ENCODE results near the gene SPRED1. TPM values are rescaled to one million over a fixed set of nuclear protein-coding genes. Genes with fewer than 3 reads are reported as not detected.
A peak's percentile ranks its signal among the peaks of the same experiment; 100 is the strongest.

Gene SPRED1
- total and polyA plus RNA-seq, 2 donors from 2014 or later, result 4.6 to 36.2 TPM

DNA sequence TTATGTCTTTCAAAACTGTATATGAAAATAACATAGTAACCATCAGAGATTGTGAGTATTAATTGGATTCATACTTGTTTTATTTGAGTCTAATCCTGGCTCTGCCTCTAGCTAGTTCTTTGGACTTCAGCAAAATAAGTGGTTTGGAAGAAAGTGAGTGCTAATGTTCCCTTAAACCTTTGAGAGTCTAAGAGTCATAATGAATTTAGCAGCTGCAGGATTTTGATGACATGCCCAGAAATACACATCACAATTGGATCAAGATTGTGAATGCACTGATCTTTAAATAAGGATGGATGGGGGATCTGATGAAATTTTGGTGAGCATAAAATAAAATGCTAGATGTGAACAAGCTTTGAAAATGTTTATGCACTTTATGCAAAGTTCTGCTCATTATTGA lies 121.4 kb downstream of the SPRED1 start:
- H3K4me3 ChIP-seq (ENCODE audit: low read length in 3 of 3), result no peak overlapping the region
- DNase-seq, result no peak
- intact Hi-C loops (cut with DNase I), result no loop called here
- no peak overlapping the region for H3K27ac ChIP-seq (ENCODE audit: low read depth in 2 of 2, low read length in 2 of 2)
- no peaks in the 10 kb centered on the region for H3K36me3 ChIP-seq (ENCODE audit: control insufficient read depth in 2 of 3, insufficient read depth in 3 of 3, low read length in 3 of 3)
- no peaks in the 10 kb centered on the region for H3K27me3 ChIP-seq (ENCODE audit: control insufficient read depth, insufficient read depth, low read length)
- H3K9me3 ChIP-seq (ENCODE audit: control insufficient read depth in 2 of 3, insufficient read depth in 1 of 3, low read length in 3 of 3), result no peaks in the 10 kb centered on the region
- TF ChIP-seq, protein P1, sequence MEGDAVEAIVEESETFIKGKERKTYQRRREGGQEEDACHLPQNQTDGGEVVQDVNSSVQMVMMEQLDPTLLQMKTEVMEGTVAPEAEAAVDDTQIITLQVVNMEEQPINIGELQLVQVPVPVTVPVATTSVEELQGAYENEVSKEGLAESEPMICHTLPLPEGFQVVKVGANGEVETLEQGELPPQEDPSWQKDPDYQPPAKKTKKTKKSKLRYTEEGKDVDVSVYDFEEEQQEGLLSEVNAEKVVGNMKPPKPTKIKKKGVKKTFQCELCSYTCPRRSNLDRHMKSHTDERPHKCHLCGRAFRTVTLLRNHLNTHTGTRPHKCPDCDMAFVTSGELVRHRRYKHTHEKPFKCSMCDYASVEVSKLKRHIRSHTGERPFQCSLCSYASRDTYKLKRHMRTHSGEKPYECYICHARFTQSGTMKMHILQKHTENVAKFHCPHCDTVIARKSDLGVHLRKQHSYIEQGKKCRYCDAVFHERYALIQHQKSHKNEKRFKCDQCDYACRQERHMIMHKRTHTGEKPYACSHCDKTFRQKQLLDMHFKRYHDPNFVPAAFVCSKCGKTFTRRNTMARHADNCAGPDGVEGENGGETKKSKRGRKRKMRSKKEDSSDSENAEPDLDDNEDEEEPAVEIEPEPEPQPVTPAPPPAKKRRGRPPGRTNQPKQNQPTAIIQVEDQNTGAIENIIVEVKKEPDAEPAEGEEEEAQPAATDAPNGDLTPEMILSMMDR (IDR thresholded peaks at IDR 0.05; ENCODE audit: borderline replicate concordance, extremely low read depth, insufficient read depth), result no peak
- no peak for FAIRE-seq
- H3K9ac ChIP-seq (ENCODE audit: low read length in 3 of 3), result no peak overlapping the region
- H3K4me1 ChIP-seq (ENCODE audit: control insufficient read depth in 2 of 3, insufficient read depth in 2 of 3, low read depth in 1 of 3, low read length in 3 of 3), result peaks cover 0 to 3% (median 0%) of the 10 kb centered on the region in 3 donors

DNA sequence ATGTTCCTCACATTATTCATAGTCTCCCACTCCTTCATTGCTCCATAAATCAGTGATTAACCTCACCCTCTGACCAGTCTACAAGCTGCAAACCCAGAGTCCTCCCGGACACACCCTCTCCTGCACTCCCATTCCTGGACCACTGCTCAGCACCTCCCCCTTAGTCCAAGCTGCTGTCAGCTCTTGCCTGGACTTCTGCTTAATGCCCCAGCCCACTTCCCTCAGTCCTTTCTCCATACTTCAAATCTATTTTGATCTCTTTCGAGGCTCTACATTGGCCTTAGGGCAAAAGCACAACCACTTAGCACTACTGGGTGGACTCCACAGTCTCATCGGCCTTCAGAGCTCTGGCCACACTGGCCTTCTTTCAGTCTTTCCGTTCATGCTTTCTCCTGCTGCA lies 121.9 kb downstream of the SPRED1 start:
- intact Hi-C loops (cut with DNase I), result no loop called here
- Histone ChIP-seq H3K36me3 (ENCODE audit: control insufficient read depth in 2 of 3, insufficient read depth in 3 of 3, low read length in 3 of 3) (no peaks in the 10 kb centered on the region), H3K27ac (ENCODE audit: low read depth in 2 of 2, low read length in 2 of 2) (no peak overlapping the region), H3K9ac (ENCODE audit: low read length in 3 of 3) (no peak overlapping the region), H3K27me3 (ENCODE audit: control insufficient read depth, insufficient read depth, low read length) (no peaks in the 10 kb centered on the region), H3K4me3 (ENCODE audit: low read length in 3 of 3) (no peak overlapping the region), H3K4me1 (ENCODE audit: control insufficient read depth in 2 of 3, insufficient read depth in 2 of 3, low read depth in 1 of 3, low read length in 3 of 3) (peaks cover 0 to 3% (median 0%) of the 10 kb centered on the region in 3 donors), H3K9me3 (ENCODE audit: control insufficient read depth in 2 of 3, insufficient read depth in 1 of 3, low read length in 3 of 3) (no peaks in the 10 kb centered on the region)
- TF ChIP-seq, protein P1 (IDR thresholded peaks at IDR 0.05; ENCODE audit: borderline replicate concordance, extremely low read depth, insufficient read depth), result no peak
- no peak for FAIRE-seq
- no peak for DNase-seq

DNA sequence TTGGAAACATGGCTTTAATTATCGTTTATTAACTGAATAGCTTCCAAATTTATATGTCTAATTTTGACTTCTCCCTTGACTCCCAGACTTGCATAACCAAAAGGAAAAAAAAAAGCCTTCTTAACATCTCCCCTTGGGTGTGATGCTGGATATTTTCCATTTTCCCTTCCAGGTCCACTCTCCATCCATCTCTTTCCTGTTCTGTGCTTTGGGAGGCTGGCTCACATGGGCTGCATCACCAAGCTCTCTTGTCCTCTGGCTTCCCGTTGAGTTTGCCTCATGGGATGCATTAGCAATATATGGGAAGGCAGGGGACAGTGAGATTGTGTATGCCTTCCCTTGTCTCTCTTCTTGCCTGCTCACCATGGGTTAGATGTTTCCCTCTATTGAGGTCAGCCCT lies 123.4 kb downstream of the SPRED1 start:
- TF ChIP-seq, protein P1 (IDR thresholded peaks at IDR 0.05; ENCODE audit: borderline replicate concordance, extremely low read depth, insufficient read depth), result no peak
- FAIRE-seq, result no peak

DNA sequence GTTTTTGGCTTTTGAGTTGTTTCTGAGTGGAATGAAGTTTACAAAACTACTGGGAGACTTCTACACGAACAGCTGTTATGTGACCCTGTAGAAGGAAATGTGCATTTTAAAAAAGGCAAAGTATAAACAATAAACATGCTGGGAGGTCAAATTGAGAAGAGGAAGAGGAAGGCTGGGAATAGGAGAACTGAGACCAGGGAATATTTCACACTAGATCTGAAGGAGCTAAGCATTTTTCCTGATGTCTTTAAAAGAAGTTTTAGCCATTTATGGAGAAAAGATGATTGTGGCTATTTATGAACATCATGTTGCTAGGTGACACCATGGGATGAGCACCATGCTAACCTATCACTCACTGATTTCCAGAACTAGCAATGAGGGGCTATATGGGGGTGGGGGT lies 125.0 kb downstream of the SPRED1 start:
- Histone ChIP-seq H3K9me3 (ENCODE audit: control insufficient read depth in 2 of 3, insufficient read depth in 1 of 3, low read length in 3 of 3) (no peaks in the 10 kb centered on the region), H3K4me1 (ENCODE audit: control insufficient read depth in 2 of 3, insufficient read depth in 2 of 3, low read depth in 1 of 3, low read length in 3 of 3) (peaks cover 0 to 3% (median 0%) of the 10 kb centered on the region in 3 donors), H3K9ac (ENCODE audit: low read length in 3 of 3) (no peak overlapping the region), H3K4me3 (ENCODE audit: low read length in 3 of 3) (no peak overlapping the region), H3K27me3 (ENCODE audit: control insufficient read depth, insufficient read depth, low read length) (no peaks in the 10 kb centered on the region), H3K36me3 (ENCODE audit: control insufficient read depth in 2 of 3, insufficient read depth in 3 of 3, low read length in 3 of 3) (no peaks in the 10 kb centered on the region), H3K27ac (ENCODE audit: low read depth in 2 of 2, low read length in 2 of 2) (no peak overlapping the region)
- FAIRE-seq (no peak), DNase-seq (peak in 2 of 5 donors; percentile 16 to 51)
- TF ChIP-seq, protein P1 (IDR thresholded peaks at IDR 0.05; ENCODE audit: borderline replicate concordance, extremely low read depth, insufficient read depth), result no peak
- intact Hi-C loops (cut with DNase I), result no loop called here

More for the DNA sequence above, 123.4 kb downstream of the SPRED1 start:
- Histone ChIP-seq H3K36me3 (ENCODE audit: control insufficient read depth in 2 of 3, insufficient read depth in 3 of 3, low read length in 3 of 3) (no peaks in the 10 kb centered on the region), H3K4me3 (ENCODE audit: low read length in 3 of 3) (no peak overlapping the region), H3K27ac (ENCODE audit: low read depth in 2 of 2, low read length in 2 of 2) (no peak overlapping the region), H3K4me1 (ENCODE audit: control insufficient read depth in 2 of 3, insufficient read depth in 2 of 3, low read depth in 1 of 3, low read length in 3 of 3) (peaks cover 0 to 3% (median 0%) of the 10 kb centered on the region in 3 donors), H3K9ac (ENCODE audit: low read length in 3 of 3) (no peak overlapping the region), H3K27me3 (ENCODE audit: control insufficient read depth, insufficient read depth, low read length) (no peaks in the 10 kb centered on the region), H3K9me3 (ENCODE audit: control insufficient read depth in 2 of 3, insufficient read depth in 1 of 3, low read length in 3 of 3) (no peaks in the 10 kb centered on the region)
- no peak for DNase-seq
- intact Hi-C loops (cut with DNase I), result no loop called here

Data from kidney (tissue), 14 donors.